Amygdala (tissue), 56 donors: Measurements from ENCODE around the gene NTN4.
"Not testable (repeated sequence)": the region's sequence is repeated elsewhere in the genome, so short reads cannot be mapped to it uniquely, and the experiment has no call there.

Experiments
- DNase-seq, 56 donors: peaks; one replicate each; lab custom pipeline; 2025; lab: John Stamatoyannopoulos, UW

Gene NTN4

GRCh38 chr12:95802482-95803270, 12.1 kb upstream of the NTN4 start:
- DNase-seq = no peak

GRCh38 chr12:95796982-95797289, 6.4 kb upstream of the NTN4 start:
- DNase-seq = no peak

GRCh38 chr12:95796225-95796981, 5.8 kb upstream of the NTN4 start:
- no peak for DNase-seq

GRCh38 chr12:95790917-95791849, 619 bp upstream of the NTN4 start:
- DNase-seq = peak in 7 of 56 donors; percentile 3 to 40 (median 7)

- peak in 5 of 56 donors; percentile 8 to 27 (median 17) for DNase-seq
Observed at GRCh38 chr12:95789126-95790032, 1.2 kb downstream of the NTN4 start.

- DNase-seq = no peak
Observed at GRCh38 chr12:95788637-95789036, 1.9 kb downstream of the NTN4 start.

- no peak for DNase-seq
Observed at GRCh38 chr12:95787274-95787818, 3.2 kb downstream of the NTN4 start.

- DNase-seq = no peak
Observed at GRCh38 chr12:95784915-95785314, 5.6 kb downstream of the NTN4 start.

- no peak for DNase-seq
Observed at GRCh38 chr12:95784286-95784685, 6.3 kb downstream of the NTN4 start.

GRCh38 chr12:95775466-95775865, 15.1 kb downstream of the NTN4 start:
- DNase-seq = not testable (repeated sequence)

- no peak for DNase-seq
Observed at GRCh38 chr12:95774311-95775045, 16.1 kb downstream of the NTN4 start.

GRCh38 chr12:95773320-95773719, 17.2 kb downstream of the NTN4 start:
- DNase-seq = no peak

- no peak for DNase-seq
Observed at GRCh38 chr12:95767703-95768102, 22.9 kb downstream of the NTN4 start.

GRCh38 chr12:95766356-95767019, 24.1 kb downstream of the NTN4 start:
- DNase-seq = no peak

GRCh38 chr12:95764848-95765247, 25.7 kb downstream of the NTN4 start:
- DNase-seq = no peak

- no peak for DNase-seq
Observed at GRCh38 chr12:95763809-95764253, 26.7 kb downstream of the NTN4 start.

GRCh38 chr12:95762123-95762785, 28.3 kb downstream of the NTN4 start:
- no peak for DNase-seq

- no peak for DNase-seq
Observed at GRCh38 chr12:95760371-95760770, 30.2 kb downstream of the NTN4 start.
